H1 (cell line): ENCODE data around the gene DCLK1.

Source experiments
- CBX5 ChIP-seq: fragments of 300-800, 300-1000 bp; sonication (generic); IDR thresholded peaks from 2 replicates; pipeline ENCODE4 v1.7.1; 2016; ENCODE audit warnings: antibody characterized with exemption, low read length, low read depth
- CEBPB ChIP-seq: IDR thresholded peaks from 2 replicates; pipeline ENCODE4 v1.6.1; 2012; ENCODE audit warnings: low read depth, low read length
- CTCF ChIP-seq, 3 experiments: IDR thresholded peaks; 1 replicate in 2 of 3; 2 replicates in 1 of 3; pipeline versions ENCODE4 v1.5.1 to v1.6.1; 2011; ENCODE audit warnings: low read length in 3 of 3, mild to moderate bottlenecking in 3 of 3, inconsistent platforms in 2 of 3, low read depth in 1 of 3, moderate library complexity in 1 of 3; ENCODE audit not compliant: insufficient read depth in 1 of 3; ENCODE audit errors: control extremely low read depth in 1 of 3
- EP300 ChIP-seq, 2 experiments: IDR thresholded peaks; 1 replicate in 1 of 2; 2 replicates in 1 of 2; pipeline ENCODE4 v1.6.1; 2011 to 2012; ENCODE audit warnings: low read depth in 2 of 2, low read length in 2 of 2, mild to moderate bottlenecking in 2 of 2, borderline replicate concordance in 1 of 2, inconsistent platforms in 1 of 2, moderate library complexity in 1 of 2
- EZH2 ChIP-seq: fragments of 200-600 bp; sonication (generic); IDR thresholded peaks from 2 replicates; pipeline ENCODE4 v1.7.1; 2012; ENCODE audit warnings: low read depth, mild to moderate bottlenecking, moderate library complexity, low read length, inconsistent platforms; ENCODE audit not compliant: severe bottlenecking
- HDAC6 ChIP-seq: IDR thresholded peaks from one replicate; pipeline ENCODE4 v1.7.1; 2012; ENCODE audit warnings: low read depth, mild to moderate bottlenecking, inconsistent platforms, low read length, moderate library complexity
- JUN ChIP-seq: IDR thresholded peaks from 2 replicates; pipeline ENCODE4 v1.6.1; 2011; ENCODE audit warnings: low read depth, mild to moderate bottlenecking, improper control_type of control experiment, low read length
- MAFK ChIP-seq: IDR thresholded peaks from 2 replicates; pipeline ENCODE4 v1.6.1; 2012; ENCODE audit warnings: low read depth, mild to moderate bottlenecking, improper control_type of control experiment, low read length
- MAX ChIP-seq: IDR thresholded peaks from 2 replicates; pipeline ENCODE4 v1.6.1; 2012; ENCODE audit warnings: inconsistent platforms
- POLR2A ChIP-seq, 2 experiments: IDR thresholded peaks; 1 replicate in 1 of 2; 2 replicates in 1 of 2; pipeline ENCODE4 v1.6.1; 2011; ENCODE audit warnings: low read depth in 2 of 2, low read length in 2 of 2, mild to moderate bottlenecking in 2 of 2; ENCODE audit errors: control extremely low read depth in 1 of 2
- POLR2AphosphoS5 ChIP-seq: IDR thresholded peaks from 2 replicates; pipeline ENCODE4 v1.6.1; 2011; ENCODE audit warnings: low read depth, low read length
- RAD21 ChIP-seq, 2 experiments: IDR thresholded peaks in 1 of 2; conservative IDR thresholded peaks in 1 of 2; 2 replicates each; pipeline ENCODE4 v1.6.1; 2011; ENCODE audit warnings: low read depth in 2 of 2, low read length in 2 of 2, improper control_type of control experiment in 1 of 2, inconsistent platforms in 1 of 2, mild to moderate bottlenecking in 1 of 2, moderate library complexity in 1 of 2
- SIX5 ChIP-seq: IDR thresholded peaks from 2 replicates; pipeline ENCODE4 v1.6.1; 2011; ENCODE audit warnings: mild to moderate bottlenecking, low read depth, low read length

- no peak for TF ChIP-seq JUN
- no peak for TF ChIP-seq CEBPB
- no peak for TF ChIP-seq RAD21 (IDR thresholded peaks at IDR 0.05 in 1 of 2, conservative IDR thresholded peaks at IDR 0.05 in 1 of 2; ENCODE audit: low read depth in 2 of 2, low read length in 2 of 2)
- TF ChIP-seq EP300 (IDR thresholded peaks at IDR 0.05; ENCODE audit: borderline replicate concordance in 1 of 2, low read depth in 2 of 2, low read length in 2 of 2) = no peak
- no peak for TF ChIP-seq CBX5
- no peak for TF ChIP-seq SIX5
- no peak for TF ChIP-seq POLR2A (IDR thresholded peaks at IDR 0.05; ENCODE audit: control extremely low read depth in 1 of 2, low read depth in 2 of 2, low read length in 2 of 2)
- no peak for TF ChIP-seq MAFK
- TF ChIP-seq POLR2AphosphoS5 = no peak
- TF ChIP-seq MAX = no peak
- TF ChIP-seq HDAC6 = no peak
- TF ChIP-seq EZH2 = no peak
- TF ChIP-seq CTCF (IDR thresholded peaks at IDR 0.05; ENCODE audit: control extremely low read depth in 1 of 3, insufficient read depth in 1 of 3, low read depth in 1 of 3, low read length in 3 of 3) = no peak
These were observed 70.1 kb downstream of the DCLK1 start for GRCh38 chr13:36061054-36061453.
